Right lobe of liver (tissue), 6 donors: ENCODE measurements around the gene TNFSF4. TPM values are rescaled to one million over a fixed set of nuclear protein-coding genes. Genes with fewer than 3 reads are reported as not detected.

Experiments used
- ATAC-seq, 4 donors: fragments of 200-7000 bp; cut with Tn5 transposase; one replicate each; pipeline ENCODE4 v1.9.1; 2020; ENCODE audit warnings: mild to moderate bottlenecking in 4 of 4, moderate library complexity in 4 of 4
- DNase-seq, 3 donors: peaks; one replicate each; pipeline ENCODE4 v3.0.0-alpha.2; 2020
- H3K27ac ChIP-seq, 3 donors: fragments of 200-600 bp; one replicate each; pipeline ENCODE4 v1.8.0; 2022
- H3K27me3 ChIP-seq, 2 donors: fragments of 200-600 bp; one replicate each; pipeline ENCODE4 v1.8.0; 2022
- H3K36me3 ChIP-seq, 4 donors: fragments of 200-600 bp; sonication (generic) in 1 of 4; one replicate each; pipeline versions ENCODE4 v1.5.1 to v1.8.0; 2017 to 2022; ENCODE audit warnings: control low read depth in 1 of 4
- H3K4me1 ChIP-seq, 4 donors: fragments of 200-600 bp; sonication (generic) in 1 of 4; one replicate each; pipeline versions ENCODE4 v1.5.1 to v1.8.0; 2017 to 2022; ENCODE audit warnings: control low read depth in 1 of 4
- H3K4me3 ChIP-seq, 3 donors: fragments of 200-600 bp; one replicate each; pipeline ENCODE4 v1.8.0; 2022
- H3K9me3 ChIP-seq, 4 donors: fragments of 200-600 bp; sonication (generic) in 1 of 4; one replicate each; pipeline versions ENCODE4 v1.5.1 to v1.8.0; 2017 to 2022; ENCODE audit warnings: control low read depth in 1 of 4
- CTCF ChIP-seq, 4 donors: fragments of 200-600 bp in 3 of 4; fragments of 450-650 bp in 1 of 4; IDR thresholded peaks; one replicate each; pipeline versions ENCODE4 v1.5.1 to v1.8.0; 2016 to 2022; ENCODE audit warnings: antibody characterized with exemption in 4 of 4, mild to moderate bottlenecking in 2 of 4
- POLR2A ChIP-seq: fragments of 450-650 bp; IDR thresholded peaks from one replicate; pipeline ENCODE4 v1.6.1; 2017; ENCODE audit warnings: antibody characterized with exemption, mild to moderate bottlenecking
- WGBS: methylation state at CpG from one replicate; pipeline ENCODE4 v1.1.6; 2018; ENCODE audit warnings: low coverage, low lambda C conversion rate; ENCODE audit not compliant: insufficient coverage; ENCODE audit errors: missing lambda C conversion rate; 5-methylcytosine and 5-hydroxymethylcytosine counted together
- intact Hi-C, 2 donors: fragments of 100-400 bp; cut with DNase I; formaldehyde crosslinking; loops; one replicate each; pipeline versions ENCODE4 v1.11.2 to v1.14.1; 2022
- total RNA-seq, 6 experiments: library from RNA; depleted of rRNA in 2 of 6; stranded (reverse); fragments of >200 nt in 2 of 6; fragmentation: NEBNext Ultra II Directional in 3 of 6; extraction: Animal tissue kit (Norgen Biotek cat#: 25700) in 3 of 6; gene quantifications; one replicate each; pipeline versions ENCODE4 v1.1.0 to v1.2.4, GENCODE V29; 2016 to 2023
- donor health status: DM: no; HTN: yes; CAD: no.
- donor health status: DM: no; HTN: no; CAD: no.
- donor health status: DM: no; HTN: no; CAD: no.
- donor health status: DM: no; HTN: yes; CAD: no.
- donor health status: DM: no; HTN: yes; CAD: no.

TNFSF4 gene
- total RNA-seq, 6 experiments from 2014 or later, result 0.49 to 0.97 (median 0.55) TPM

- Histone ChIP-seq H3K9me3 (no peaks in the 10 kb centered on the region), H3K4me1 (peaks cover 0 to 8% (median 0%) of the 10 kb centered on the region in 4 donors), H3K4me3 (no peak overlapping the region), H3K36me3 (no peaks in the 10 kb centered on the region), H3K27ac (no peak overlapping the region), H3K27me3 (no peaks in the 10 kb centered on the region)
- intact Hi-C loops, result loop anchor here (10.0 kb wide), 2 partner anchors 384 to 464 kb away; no protein-coding TSS in a partner anchor
- no peak for ATAC-seq
- no peak for TF ChIP-seq POLR2A
- TF ChIP-seq CTCF (IDR thresholded peaks at IDR 0.05), result no peak
- 55% methylated on average over 4 of the region's 4 CpGs for WGBS
- DNase-seq, result no peak
These were observed 1.7 kb upstream of the TNFSF4 start for GRCh38 chr1:173208868-173209267.

DNA sequence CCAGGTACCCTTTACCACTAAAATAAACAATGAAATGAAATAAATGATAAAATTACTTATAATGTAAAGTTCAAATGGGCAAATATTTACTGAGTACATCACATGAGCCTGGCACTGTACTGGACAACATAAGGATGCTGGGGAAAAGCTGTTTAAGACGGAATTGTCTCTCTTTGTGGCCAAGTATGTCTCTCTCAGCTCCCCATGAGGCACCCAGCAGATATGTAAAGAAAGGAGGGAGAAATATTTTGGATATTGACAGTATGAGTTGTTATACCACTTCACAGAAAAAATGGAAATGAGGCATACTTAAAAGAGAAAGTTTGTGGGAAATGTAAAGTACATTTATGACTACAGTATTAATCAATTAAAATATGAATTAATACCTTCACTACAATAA is 1.0 kb upstream of the TNFSF4 start:
- no peak for ATAC-seq
- WGBS, result 89% methylated on average over 1 of the region's 1 CpG
- no peaks in the 10 kb centered on the region for H3K27me3 ChIP-seq
- H3K27ac ChIP-seq, result no peak overlapping the region
- H3K4me3 ChIP-seq, result no peak overlapping the region
- TF ChIP-seq POLR2A (no peak), CTCF (IDR thresholded peaks at IDR 0.05) (no peak)
- no peaks in the 10 kb centered on the region for H3K9me3 ChIP-seq
- intact Hi-C loops, result loop anchor here (10.0 kb wide), 2 partner anchors 383 to 463 kb away; no protein-coding TSS in a partner anchor
- H3K36me3 ChIP-seq, result no peaks in the 10 kb centered on the region
- H3K4me1 ChIP-seq, result peaks cover 0 to 8% (median 0%) of the 10 kb centered on the region in 4 donors
- DNase-seq, result no peak

DNA sequence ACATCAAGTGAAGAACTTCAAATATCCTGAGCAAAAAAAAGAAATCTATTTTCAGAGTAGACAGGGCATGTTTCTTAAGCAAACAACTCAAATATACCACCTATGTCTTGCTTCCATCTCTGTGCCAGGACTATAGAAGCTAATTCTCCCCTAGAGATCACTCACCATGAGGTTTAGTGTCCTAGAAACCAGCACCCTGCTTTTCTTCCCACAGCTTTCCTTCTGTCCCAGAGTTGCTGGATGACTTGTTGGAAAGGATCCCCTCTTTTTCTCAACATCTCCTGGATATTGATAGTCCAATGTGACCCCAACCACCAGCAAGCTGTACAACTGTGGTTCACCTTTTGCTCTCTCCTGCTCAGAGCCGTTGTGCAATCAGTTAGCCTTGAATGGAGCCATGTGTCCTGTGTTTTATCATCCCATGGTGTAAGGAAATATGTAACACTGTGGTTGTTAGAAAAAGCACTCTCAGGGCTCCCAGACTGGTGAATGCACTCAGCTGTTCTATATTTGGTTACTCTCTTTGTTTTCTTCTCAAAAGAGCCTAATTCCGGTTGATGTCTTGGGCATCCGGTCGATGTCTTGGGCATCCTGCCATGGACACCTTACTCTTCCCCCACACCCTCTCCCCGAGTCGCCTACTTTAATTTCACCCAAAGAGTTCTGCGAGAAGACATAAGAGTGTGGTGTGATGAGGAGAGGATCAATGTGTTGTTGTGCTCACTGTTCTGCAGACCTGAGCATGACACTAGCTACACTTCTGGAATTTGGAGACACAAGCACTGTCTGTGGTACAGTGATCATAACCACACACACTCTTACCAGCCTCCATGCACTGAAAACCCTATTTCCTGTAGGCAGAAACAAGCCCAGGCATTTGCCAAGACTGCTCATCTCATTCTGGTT is 1.7 kb downstream of the TNFSF4 start:
- Histone ChIP-seq H3K36me3 (no peaks in the 10 kb centered on the region), H3K4me3 (no peak overlapping the region), H3K9me3 (no peaks in the 10 kb centered on the region), H3K27me3 (no peaks in the 10 kb centered on the region), H3K4me1 (no peaks in the 10 kb centered on the region), H3K27ac (no peak overlapping the region)
- WGBS, result 37% methylated on average over 7 of the region's 7 CpGs
- TF ChIP-seq POLR2A (no peak), CTCF (IDR thresholded peaks at IDR 0.05) (no peak)
- peak; percentile 51 to 83 (median 76) for ATAC-seq
- peak in 1 of 3 donors; percentile 47 for DNase-seq
- intact Hi-C loops, result loop anchor here (10.0 kb wide), 2 partner anchors 381 to 461 kb away; no protein-coding TSS in a partner anchor

DNA sequence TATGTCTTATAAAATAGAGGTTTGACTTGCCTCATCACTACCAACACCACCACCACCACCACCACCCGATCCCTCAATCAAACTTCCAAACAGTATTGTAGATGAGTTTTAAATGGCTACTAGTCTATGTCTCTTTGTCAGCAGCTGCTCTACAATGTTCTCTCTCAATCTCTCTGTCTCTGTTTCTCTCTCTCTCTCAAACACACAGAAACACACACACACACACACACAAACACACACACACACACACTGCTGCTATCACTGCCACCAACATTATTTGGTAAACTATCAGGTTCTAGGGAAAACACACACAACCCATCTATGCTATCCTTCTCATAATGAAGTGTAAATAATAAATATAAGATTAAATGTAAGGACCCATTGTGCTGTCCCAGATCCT is 2.4 kb downstream of the TNFSF4 start:
- TF ChIP-seq POLR2A (no peak), CTCF (IDR thresholded peaks at IDR 0.05) (no peak)
- WGBS, result 83% methylated on average over 1 of the region's 1 CpG
- DNase-seq (no peak), ATAC-seq (no peak)
- H3K4me1 ChIP-seq, result no peaks in the 10 kb centered on the region
- no peaks in the 10 kb centered on the region for H3K9me3 ChIP-seq
- H3K27ac ChIP-seq, result no peak overlapping the region
- intact Hi-C loops, result loop anchor here (10.0 kb wide), 2 partner anchors 380 to 460 kb away; no protein-coding TSS in a partner anchor
- no peak overlapping the region for H3K4me3 ChIP-seq
- no peaks in the 10 kb centered on the region for H3K27me3 ChIP-seq
- H3K36me3 ChIP-seq, result no peaks in the 10 kb centered on the region
